ENCODE measurements around the gene CLEC10A.

CLEC10A gene

DNA sequence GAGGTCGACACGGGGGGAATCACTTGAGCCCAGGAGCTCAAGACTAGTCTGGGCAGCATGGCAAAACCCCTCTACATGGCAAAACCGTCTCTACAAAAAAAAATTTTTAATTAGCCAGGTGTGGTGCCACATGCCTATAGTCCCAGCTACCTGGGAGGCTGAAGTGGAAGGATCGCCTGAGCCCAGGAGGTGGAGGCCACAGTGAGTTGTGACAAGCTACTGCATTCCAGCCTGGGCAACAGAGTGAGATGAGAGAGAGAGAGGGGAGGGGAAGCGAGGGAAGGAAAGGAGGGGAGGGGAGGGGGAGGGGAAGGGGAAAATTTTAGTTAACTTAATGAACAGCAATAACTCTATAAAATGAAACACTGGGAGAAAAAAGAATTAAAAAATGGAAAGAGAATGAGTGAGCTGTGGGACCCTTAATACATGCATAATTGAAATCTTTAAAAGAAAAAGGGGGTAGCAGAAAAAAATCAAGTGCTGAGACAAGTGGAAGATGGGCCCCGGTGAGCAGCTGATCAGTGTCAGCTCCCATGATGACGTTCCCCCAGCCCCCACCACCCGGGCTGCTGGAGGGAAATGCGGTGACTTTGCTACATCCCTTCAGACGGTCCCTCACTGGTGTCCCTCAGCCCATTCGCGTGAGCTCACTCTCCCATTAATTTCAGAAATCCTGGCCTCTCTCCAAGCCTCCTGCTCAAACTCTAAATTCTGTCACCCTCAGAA, 31.9 kb upstream of the CLEC10A start:
- Histone ChIP-seq H2BK15ac (ENCODE audit: low read depth, poor library complexity, severe bottlenecking) (no peak overlapping the region), H2BK12ac (ENCODE audit: low read length in 2 of 2) (no peak overlapping the region), H3K4ac (ENCODE audit: low read depth in 1 of 2, low read length in 2 of 2) (no peak overlapping the region), H3K23ac (ENCODE audit: low read length in 2 of 2) (no peak overlapping the region), H3K14ac (ENCODE audit: low read length in 2 of 2) (no peak overlapping the region), H3K9ac (ENCODE audit: low read length) (no peak overlapping the region), H2BK5ac (ENCODE audit: low read depth, low read length, poor library complexity, severe bottlenecking) (no peak overlapping the region), H3K18ac (ENCODE audit: low read depth in 1 of 2, low read length in 2 of 2) (no peak overlapping the region), H3K27ac (ENCODE audit: low read length, poor library complexity, severe bottlenecking) (no peak overlapping the region), H3K79me1 (replicated peaks; ENCODE audit: low read length, poor library complexity, severe bottlenecking) (no peaks in the 10 kb centered on the region), H4K8ac (ENCODE audit: low read length) (no peak overlapping the region), H3K4me1 (ENCODE audit: control insufficient read depth, insufficient read depth, low read depth, low read length) (peaks cover 3% of the 10 kb centered on the region), H2AFZ (ENCODE audit: low read depth, low read length) (no peak overlapping the region), H3K9me3 (ENCODE audit: control insufficient read depth, low read length) (no peaks in the 10 kb centered on the region), H3K27me3 (ENCODE audit: control insufficient read depth in 1 of 2, insufficient read depth in 1 of 2, low read length in 2 of 2) (peaks cover 0 to 73% of the 10 kb centered on the region in 2 experiments), H3K4me2 (ENCODE audit: low read length, poor library complexity, severe bottlenecking) (no peak overlapping the region), H4K91ac (ENCODE audit: low read length) (no peak overlapping the region), H2BK120ac (ENCODE audit: low read depth, low read length) (no peak overlapping the region), H2AK5ac (ENCODE audit: low read length, severe bottlenecking) (no peak overlapping the region), H3K4me3 (ENCODE audit: insufficient read depth in 1 of 2, low read depth in 1 of 2, low read length in 2 of 2) (no peak overlapping the region), H3K36me3 (ENCODE audit: control insufficient read depth in 1 of 2, insufficient read depth in 2 of 2, low read depth in 1 of 2, low read length in 2 of 2) (no peaks in the 10 kb centered on the region)
- 69% methylated on average over 11 of the region's 12 CpGs for whole genome bisulfite sequencing
- no peak for DNase-seq

DNA sequence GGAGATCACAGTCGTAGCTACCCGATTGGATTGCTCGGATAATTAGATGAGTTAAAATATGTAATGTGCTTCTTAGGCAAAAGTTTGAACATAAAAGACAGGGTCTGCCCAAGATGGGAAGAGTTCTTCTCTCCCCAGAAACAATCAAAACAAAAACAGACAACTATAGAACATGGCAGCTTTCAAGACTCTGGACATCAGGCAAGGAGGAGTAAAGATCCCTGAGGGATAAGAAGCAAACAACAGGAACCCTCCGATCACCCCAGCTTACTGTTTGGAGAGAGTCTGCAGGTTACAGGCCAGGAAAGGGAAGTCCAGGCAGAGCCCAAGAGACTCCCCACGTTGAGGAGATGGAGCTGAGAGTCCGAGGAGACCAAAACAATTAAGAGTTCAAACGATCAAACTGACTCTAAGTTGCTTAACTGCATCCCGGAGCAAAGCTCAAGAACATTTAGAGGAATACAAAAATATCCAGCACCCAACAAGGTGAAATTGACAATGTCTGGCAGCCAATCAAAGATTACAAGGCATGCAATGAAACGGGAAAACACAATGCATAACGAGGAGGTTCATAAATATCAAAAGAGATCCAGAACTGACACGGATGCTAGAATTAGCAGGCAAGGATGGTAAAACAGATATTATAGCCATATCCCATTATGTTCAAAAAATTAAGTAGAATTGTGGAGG, 30.7 kb upstream of the CLEC10A start:
- WGBS, result 73% methylated on average over 8 of the region's 11 CpGs
- Histone ChIP-seq H3K79me1 (replicated peaks; ENCODE audit: low read length, poor library complexity, severe bottlenecking) (no peaks in the 10 kb centered on the region), H4K8ac (ENCODE audit: low read length) (no peak overlapping the region), H2BK120ac (ENCODE audit: low read depth, low read length) (no peak overlapping the region), H3K9ac (ENCODE audit: low read length) (no peak overlapping the region), H3K27me3 (ENCODE audit: control insufficient read depth in 1 of 2, insufficient read depth in 1 of 2, low read length in 2 of 2) (peaks cover 0 to 73% of the 10 kb centered on the region in 2 experiments), H3K23ac (ENCODE audit: low read length in 2 of 2) (no peak overlapping the region), H3K4me2 (ENCODE audit: low read length, poor library complexity, severe bottlenecking) (no peak overlapping the region), H2AFZ (ENCODE audit: low read depth, low read length) (no peak overlapping the region), H2BK12ac (ENCODE audit: low read length in 2 of 2) (no peak overlapping the region), H3K4ac (ENCODE audit: low read depth in 1 of 2, low read length in 2 of 2) (no peak overlapping the region), H2BK15ac (ENCODE audit: low read depth, poor library complexity, severe bottlenecking) (no peak overlapping the region), H3K27ac (ENCODE audit: low read length, poor library complexity, severe bottlenecking) (no peak overlapping the region), H2BK5ac (ENCODE audit: low read depth, low read length, poor library complexity, severe bottlenecking) (no peak overlapping the region), H4K91ac (ENCODE audit: low read length) (no peak overlapping the region), H3K36me3 (ENCODE audit: control insufficient read depth in 1 of 2, insufficient read depth in 2 of 2, low read depth in 1 of 2, low read length in 2 of 2) (no peaks in the 10 kb centered on the region), H3K18ac (ENCODE audit: low read depth in 1 of 2, low read length in 2 of 2) (no peak overlapping the region), H3K9me3 (ENCODE audit: control insufficient read depth, low read length) (no peaks in the 10 kb centered on the region), H3K4me1 (ENCODE audit: control insufficient read depth, insufficient read depth, low read depth, low read length) (peaks cover 3% of the 10 kb centered on the region), H2AK5ac (ENCODE audit: low read length, severe bottlenecking) (no peak overlapping the region), H3K4me3 (ENCODE audit: insufficient read depth in 1 of 2, low read depth in 1 of 2, low read length in 2 of 2) (no peak overlapping the region), H3K14ac (ENCODE audit: low read length in 2 of 2) (no peak overlapping the region)
- DNase-seq, result no peak

DNA sequence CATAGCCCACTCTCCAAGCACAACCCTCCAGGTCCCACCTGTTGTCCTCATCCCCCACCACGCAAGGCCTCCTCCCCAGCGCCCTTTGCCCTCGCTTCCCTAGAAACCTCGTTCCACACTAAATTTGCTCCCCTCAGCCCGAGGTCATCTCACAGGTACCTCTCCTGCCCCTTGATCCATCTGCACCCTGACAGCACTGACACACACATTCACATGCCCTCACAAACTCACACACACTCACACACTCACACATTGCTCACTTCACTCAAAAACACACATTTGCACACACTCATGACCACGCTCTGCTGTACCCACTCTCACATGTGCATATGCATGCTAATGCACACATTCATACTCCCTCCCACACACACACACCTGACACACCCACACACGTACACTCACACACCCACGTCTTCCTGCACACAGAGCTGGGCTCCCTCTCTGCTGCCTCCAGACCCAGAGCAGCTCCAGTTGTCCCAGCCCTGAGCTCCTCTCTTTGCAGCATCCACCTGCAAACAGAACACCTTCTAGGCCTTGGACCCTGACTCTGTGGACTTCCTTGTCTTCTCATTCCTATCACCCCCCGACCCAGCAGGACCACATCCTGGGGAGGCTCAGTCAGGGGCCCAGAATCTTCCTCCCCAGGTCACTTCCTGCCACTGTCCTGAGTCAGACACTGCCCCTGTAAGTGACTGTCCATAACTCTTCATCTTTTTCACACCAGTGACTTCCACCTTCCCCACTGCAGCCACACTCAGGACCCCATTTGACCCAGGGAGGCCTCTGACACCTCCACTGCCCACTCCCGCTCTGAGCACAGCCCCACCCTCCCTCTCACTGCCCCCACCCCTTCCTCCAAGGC, 29.6 kb upstream of the CLEC10A start:
- Histone ChIP-seq H2BK15ac (ENCODE audit: low read depth, poor library complexity, severe bottlenecking) (no peak overlapping the region), H3K4me1 (ENCODE audit: control insufficient read depth, insufficient read depth, low read depth, low read length) (peaks cover 3% of the 10 kb centered on the region), H3K27ac (ENCODE audit: low read length, poor library complexity, severe bottlenecking) (no peak overlapping the region), H2BK12ac (ENCODE audit: low read length in 2 of 2) (no peak overlapping the region), H3K9ac (ENCODE audit: low read length) (no peak overlapping the region), H3K27me3 (ENCODE audit: control insufficient read depth in 1 of 2, insufficient read depth in 1 of 2, low read length in 2 of 2) (peaks cover 0 to 75% of the 10 kb centered on the region in 2 experiments), H4K8ac (ENCODE audit: low read length) (no peak overlapping the region), H4K91ac (ENCODE audit: low read length) (no peak overlapping the region), H3K14ac (ENCODE audit: low read length in 2 of 2) (no peak overlapping the region), H3K36me3 (ENCODE audit: control insufficient read depth in 1 of 2, insufficient read depth in 2 of 2, low read depth in 1 of 2, low read length in 2 of 2) (no peaks in the 10 kb centered on the region), H3K79me1 (replicated peaks; ENCODE audit: low read length, poor library complexity, severe bottlenecking) (no peaks in the 10 kb centered on the region), H3K4me2 (ENCODE audit: low read length, poor library complexity, severe bottlenecking) (no peak overlapping the region), H2AK5ac (ENCODE audit: low read length, severe bottlenecking) (no peak overlapping the region), H3K23ac (ENCODE audit: low read length in 2 of 2) (no peak overlapping the region), H2AFZ (ENCODE audit: low read depth, low read length) (no peak overlapping the region), H3K4ac (ENCODE audit: low read depth in 1 of 2, low read length in 2 of 2) (no peak overlapping the region), H2BK5ac (ENCODE audit: low read depth, low read length, poor library complexity, severe bottlenecking) (no peak overlapping the region), H3K4me3 (ENCODE audit: insufficient read depth in 1 of 2, low read depth in 1 of 2, low read length in 2 of 2) (no peak overlapping the region), H3K18ac (ENCODE audit: low read depth in 1 of 2, low read length in 2 of 2) (no peak overlapping the region), H2BK120ac (ENCODE audit: low read depth, low read length) (no peak overlapping the region), H3K9me3 (ENCODE audit: control insufficient read depth, low read length) (no peaks in the 10 kb centered on the region)
- WGBS, result 70% methylated on average over 10 of the region's 10 CpGs
- no peak for DNase-seq

DNA sequence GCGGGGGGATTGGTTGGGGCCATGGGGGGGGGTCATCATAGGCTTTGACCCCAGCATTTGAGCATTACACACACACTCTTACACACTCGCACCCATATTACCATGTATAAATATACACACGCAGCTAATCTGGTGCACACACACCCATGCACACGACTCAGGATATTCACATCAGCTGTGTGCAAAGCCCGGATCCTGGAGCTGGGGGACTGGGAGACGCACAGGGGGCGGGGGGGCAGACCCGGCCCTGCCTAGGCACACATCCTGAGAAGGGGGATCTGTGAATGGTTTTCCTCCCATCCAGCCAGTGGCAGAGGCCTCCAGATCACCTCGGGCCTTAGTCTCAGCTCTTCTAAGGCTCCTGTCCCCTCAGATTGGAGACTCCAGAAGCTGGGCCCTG, 28.9 kb upstream of the CLEC10A start:
- no peaks in the 10 kb centered on the region for H3K9me3 ChIP-seq (ENCODE audit: control insufficient read depth, low read length)

More for the DNA sequence above, 28.9 kb upstream of the CLEC10A start:
- H3K4me3 ChIP-seq (ENCODE audit: insufficient read depth in 1 of 2, low read depth in 1 of 2, low read length in 2 of 2), result no peak overlapping the region
- H3K9ac ChIP-seq (ENCODE audit: low read length), result no peak overlapping the region
- WGBS, result 84% methylated on average over 8 of the region's 9 CpGs
- no peak overlapping the region for H3K18ac ChIP-seq (ENCODE audit: low read depth in 1 of 2, low read length in 2 of 2)
- H2BK15ac ChIP-seq (ENCODE audit: low read depth, poor library complexity, severe bottlenecking), result no peak overlapping the region
- peaks cover 0 to 73% of the 10 kb centered on the region in 2 experiments for H3K27me3 ChIP-seq (ENCODE audit: control insufficient read depth in 1 of 2, insufficient read depth in 1 of 2, low read length in 2 of 2)
- H4K8ac ChIP-seq (ENCODE audit: low read length), result no peak overlapping the region
- no peak overlapping the region for H2BK12ac ChIP-seq (ENCODE audit: low read length in 2 of 2)
- H2BK5ac ChIP-seq (ENCODE audit: low read depth, low read length, poor library complexity, severe bottlenecking), result no peak overlapping the region
- no peak overlapping the region for H2AK5ac ChIP-seq (ENCODE audit: low read length, severe bottlenecking)
- H3K79me1 ChIP-seq (replicated peaks; ENCODE audit: low read length, poor library complexity, severe bottlenecking), result no peaks in the 10 kb centered on the region
- no peak overlapping the region for H2AFZ ChIP-seq (ENCODE audit: low read depth, low read length)
- H3K36me3 ChIP-seq (ENCODE audit: control insufficient read depth in 1 of 2, insufficient read depth in 2 of 2, low read depth in 1 of 2, low read length in 2 of 2), result no peaks in the 10 kb centered on the region
- no peak overlapping the region for H4K91ac ChIP-seq (ENCODE audit: low read length)
- DNase-seq, result no peak
- no peak overlapping the region for H3K23ac ChIP-seq (ENCODE audit: low read length in 2 of 2)
- H3K27ac ChIP-seq (ENCODE audit: low read length, poor library complexity, severe bottlenecking), result no peak overlapping the region
- peaks cover 3% of the 10 kb centered on the region for H3K4me1 ChIP-seq (ENCODE audit: control insufficient read depth, insufficient read depth, low read depth, low read length)
- H3K4me2 ChIP-seq (ENCODE audit: low read length, poor library complexity, severe bottlenecking), result no peak overlapping the region
- no peak overlapping the region for H3K4ac ChIP-seq (ENCODE audit: low read depth in 1 of 2, low read length in 2 of 2)
- no peak overlapping the region for H3K14ac ChIP-seq (ENCODE audit: low read length in 2 of 2)
- H2BK120ac ChIP-seq (ENCODE audit: low read depth, low read length), result no peak overlapping the region
